HT-29 (cell line): ENCODE measurements around the gene ENPP7. TPM values are rescaled to one million over a fixed set of nuclear protein-coding genes. Genes with fewer than 3 reads are reported as not detected.
A peak's percentile ranks its signal among the peaks of the same experiment; 100 is the strongest.

Experiments
- DNase-seq: peaks from one replicate; pipeline ENCODE4 v3.0.0-alpha.2; 2015; ENCODE audit warnings: low spot score
- total RNA-seq: library from RNA; depleted of rRNA; stranded (reverse); fragments of >200 nt; shearing (Covaris generic); gene quantifications from 2 replicates; pipeline ENCODE4 v1.2.3, GENCODE V29; 2014

Gene ENPP7
- total RNA-seq, 1 experiment from 2014 or later = not detected

- DNase-seq = no peak
Measured at GRCh38 chr17:79776376-79777119, 45.8 kb downstream of the ENPP7 start.

- DNase-seq = peak; percentile 16
Measured at GRCh38 chr17:79777120-79777893, 46.6 kb downstream of the ENPP7 start.

GRCh38 chr17:79777894-79778503 lies 47.3 kb downstream of the ENPP7 start, which contains the start of gene CBX2:
Gene CBX2 (plus strand): TSS chr17:79778148. CDS start chr17:79778236, 88 bp downstream.
- peak; percentile 54 for DNase-seq

GRCh38 chr17:79778504-79779083 lies 47.9 kb downstream of the ENPP7 start:
- DNase-seq = no peak

- DNase-seq = no peak
Measured at GRCh38 chr17:79779084-79779529, 48.4 kb downstream of the ENPP7 start.

- DNase-seq = no peak
Measured at GRCh38 chr17:79779661-79780365, 49.1 kb downstream of the ENPP7 start.

DNA sequence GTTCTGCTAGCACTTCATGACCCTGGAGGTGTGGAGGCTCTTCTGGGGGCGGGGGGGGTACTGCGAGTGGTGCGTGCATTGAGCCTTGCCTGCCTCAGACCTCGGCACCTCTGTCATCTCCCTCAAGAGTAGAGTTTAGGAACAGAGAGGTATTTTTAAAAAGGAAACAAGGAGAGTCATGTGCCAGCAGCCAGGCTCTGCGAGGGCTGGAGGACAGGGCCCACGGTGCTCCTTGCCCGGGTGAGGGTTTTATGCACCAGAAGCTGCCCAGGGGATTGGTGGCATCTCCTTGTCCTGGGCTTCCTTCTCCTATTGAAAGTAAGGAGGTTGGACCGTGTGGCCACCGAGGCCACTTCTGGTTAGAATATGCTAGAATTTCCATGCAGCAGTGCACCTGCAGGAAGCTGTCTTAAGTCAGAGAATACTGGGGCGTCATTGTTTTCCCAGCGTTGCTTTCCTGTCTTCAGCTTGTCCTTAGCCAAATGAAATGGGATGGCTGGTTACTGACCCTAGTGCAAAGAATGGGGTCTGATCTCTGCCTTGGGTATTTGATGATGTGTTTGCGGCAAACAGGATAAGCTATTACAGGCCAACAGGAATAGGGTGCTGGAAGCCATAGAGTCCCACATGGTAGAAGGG lies 50.4 kb downstream of the ENPP7 start:
- no peak for DNase-seq

- no peak for DNase-seq
Measured at GRCh38 chr17:79781736-79782575, 51.2 kb downstream of the ENPP7 start.

GRCh38 chr17:79783891-79784290 lies 53.1 kb downstream of the ENPP7 start:
- DNase-seq = no peak

GRCh38 chr17:79784353-79785016 lies 53.7 kb downstream of the ENPP7 start:
- DNase-seq = no peak

DNA sequence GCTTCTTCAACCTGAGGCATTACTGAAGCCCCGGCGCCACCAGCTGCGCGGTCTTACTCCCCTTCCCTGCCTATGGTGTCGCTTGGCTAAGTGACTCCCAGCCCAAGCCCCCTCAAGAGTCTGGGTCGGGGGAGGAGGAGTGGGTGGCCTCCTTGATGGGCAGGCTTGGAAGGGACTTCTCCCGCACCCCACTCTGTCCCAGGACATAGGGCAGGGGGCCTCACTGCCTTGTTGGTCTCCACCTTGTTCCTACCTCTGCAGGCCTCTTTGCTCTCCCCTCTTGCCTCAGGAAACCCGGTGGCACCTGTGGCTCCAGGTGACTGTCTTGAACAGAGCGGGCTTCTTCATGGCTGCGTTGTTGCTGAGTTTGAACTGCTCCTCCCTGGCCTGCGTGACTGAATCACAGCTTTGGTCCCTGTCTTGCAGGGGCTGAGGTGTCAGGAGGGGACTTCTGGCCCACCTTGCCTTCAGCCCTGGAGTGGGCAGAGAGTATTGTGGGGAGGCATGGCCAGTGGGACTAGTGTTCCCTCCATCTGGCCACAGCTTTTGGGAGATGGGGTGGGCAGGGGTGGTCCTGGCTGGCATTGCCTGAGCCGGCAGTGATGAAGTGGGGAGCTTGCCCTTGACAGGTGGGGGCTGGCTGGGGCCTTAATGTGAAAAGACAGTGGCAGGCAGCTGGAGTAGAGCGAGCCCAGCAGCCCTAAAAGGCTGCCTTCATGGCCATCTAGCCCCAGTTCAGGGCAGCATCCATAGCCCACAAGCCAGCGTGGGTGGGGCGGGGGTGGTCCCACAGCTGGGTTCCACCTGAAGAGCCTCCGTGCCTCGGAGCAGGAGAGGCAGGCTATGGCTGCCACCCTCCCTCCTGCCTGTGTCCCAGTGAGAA lies 54.5 kb downstream of the ENPP7 start:
- DNase-seq = no peak

- no peak for DNase-seq
Measured at GRCh38 chr17:79785900-79786810, 55.4 kb downstream of the ENPP7 start.

DNA sequence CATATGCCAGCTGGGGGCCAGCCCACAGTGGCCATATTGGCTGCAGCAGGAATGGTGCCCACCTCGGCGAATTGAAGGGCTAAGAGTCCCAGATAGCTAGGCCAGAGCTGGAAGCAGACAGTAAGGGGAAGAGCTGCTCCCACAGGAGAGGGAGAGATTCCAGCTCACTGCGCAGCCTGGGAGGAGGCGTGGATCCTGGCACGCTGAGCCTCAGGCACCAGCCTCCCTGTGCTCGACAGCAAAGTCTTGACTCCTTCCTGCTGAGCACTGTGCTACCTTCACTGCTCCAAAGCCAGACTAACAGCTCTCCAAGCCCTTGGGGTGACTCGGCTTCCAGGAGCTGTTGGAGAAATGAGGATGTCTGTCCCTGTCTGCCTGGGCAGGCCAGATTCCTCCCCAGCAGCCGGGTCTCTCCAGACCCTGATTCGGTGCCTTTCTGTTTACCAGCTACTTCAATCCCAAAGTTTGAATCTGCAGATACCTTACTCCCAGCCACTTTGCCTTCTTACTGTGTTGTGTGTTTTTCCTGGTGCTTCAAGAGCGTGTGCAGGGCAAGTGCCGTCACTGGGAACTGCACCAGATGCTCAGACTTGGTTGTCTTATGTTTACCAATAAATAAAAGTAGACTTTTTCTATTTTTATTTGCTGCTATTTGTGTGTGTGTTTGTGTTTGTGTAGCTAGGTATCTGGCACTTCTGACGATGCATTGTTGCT lies 56.3 kb downstream of the ENPP7 start:
- DNase-seq = no peak

DNA sequence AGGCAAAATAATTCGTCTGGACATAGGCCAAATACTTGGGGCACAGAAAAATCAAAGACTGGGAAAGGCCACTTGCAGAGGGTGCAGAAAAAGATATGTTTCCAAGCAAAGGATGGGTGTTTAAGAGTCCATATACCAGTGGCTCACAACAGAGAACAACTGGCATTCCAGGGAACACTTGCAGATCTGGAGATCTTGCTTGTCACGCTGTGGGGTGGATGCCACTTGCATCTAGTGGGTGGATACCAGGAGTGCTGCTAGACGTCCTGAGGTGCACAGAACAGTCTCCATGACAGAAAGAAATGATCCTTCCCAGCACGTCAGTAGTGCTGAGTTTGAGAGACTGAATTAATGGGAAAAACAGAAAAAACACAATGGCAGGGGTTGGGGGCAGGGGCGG lies 57.7 kb downstream of the ENPP7 start:
- no peak for DNase-seq

GRCh38 chr17:79788989-79789942 lies 58.5 kb downstream of the ENPP7 start:
- DNase-seq = no peak
